Sigmoid colon (tissue), 7 donors: Measurements from ENCODE around the gene ZDHHC22. TPM values are rescaled to one million over a fixed set of nuclear protein-coding genes. Genes with fewer than 3 reads are reported as not detected.

Experiments used
- DNase-seq: peaks from one replicate; pipeline ENCODE4 v3.0.0-alpha.2; 2019
- H3K27ac ChIP-seq, 4 donors: fragments of 200-600 bp; sonication (generic); one replicate each; pipeline ENCODE4 v1.5.1; 2016 to 2019; ENCODE audit warnings: mild to moderate bottlenecking in 1 of 4
- H3K27me3 ChIP-seq, 3 donors: fragments of 200-600 bp; sonication (generic); one replicate each; pipeline ENCODE4 v1.5.1; 2019; ENCODE audit warnings: mild to moderate bottlenecking in 1 of 3
- H3K36me3 ChIP-seq, 4 donors: fragments of 200-600 bp; sonication (generic); one replicate each; pipeline ENCODE4 v1.5.1; 2016 to 2019
- H3K4me1 ChIP-seq, 4 donors: fragments of 200-600 bp; sonication (generic); one replicate each; pipeline ENCODE4 v1.5.1; 2017 to 2019
- H3K4me3 ChIP-seq, 4 donors: fragments of 200-600 bp; sonication (generic); one replicate each; pipeline ENCODE4 v1.5.1; 2017 to 2019; ENCODE audit warnings: mild to moderate bottlenecking in 2 of 4, moderate library complexity in 1 of 4
- H3K9me3 ChIP-seq, 4 donors: fragments of 200-600 bp in 3 of 4; sonication (generic) in 3 of 4; one replicate each; pipeline versions ENCODE4 v1.5.1 to v1.6.1; 2013 to 2019
- EP300 ChIP-seq, 4 donors: sonication (generic); formaldehyde crosslinking; IDR thresholded peaks; one replicate each; pipeline ENCODE4 v1.6.1; 2017; ENCODE audit warnings: antibody characterized with exemption in 4 of 4
- POLR2A ChIP-seq, 2 donors: fragments of 450-650 bp; IDR thresholded peaks; one replicate each; pipeline ENCODE4 v1.6.1; 2016; ENCODE audit warnings: antibody characterized with exemption in 2 of 2, mild to moderate bottlenecking in 2 of 2, moderate library complexity in 2 of 2
- POLR2AphosphoS5 ChIP-seq, 4 donors: sonication (generic); formaldehyde crosslinking; IDR thresholded peaks; one replicate each; pipeline ENCODE4 v1.6.1; 2017; ENCODE audit warnings: antibody characterized with exemption in 4 of 4
- WGBS, 2 donors: extraction: QIAGEN DNeasy Blood & Tissue Kit; methylation state at CpG; one replicate each; pipeline ENCODE4 v1.1.7; 2013; 5-methylcytosine and 5-hydroxymethylcytosine counted together
- intact Hi-C: fragments of 100-400 bp; cut with DNase I; formaldehyde crosslinking; loops from one replicate; pipeline ENCODE4 v1.15.1; 2023
- polyA plus RNA-seq, 3 donors: library from polyadenylated mRNA; stranded (reverse); fragments of 200-250 nt; gene quantifications; one replicate each; pipeline ENCODE4 v1.2.3, GENCODE V29; 2013
- total RNA-seq, 4 donors: library from RNA; depleted of rRNA; stranded (reverse); fragments of >200 nt; gene quantifications; one replicate each; pipeline ENCODE4 v1.1.0, GENCODE V29; 2016
- TF ChIP-seq, protein P1 (sequence below), 4 experiments: fragments of 450-650 bp in 3 of 4; fragments of 200-600 bp in 1 of 4; IDR thresholded peaks; one replicate each; pipeline ENCODE4 v1.5.1; 2016 to 2019; ENCODE audit warnings: antibody characterized with exemption in 4 of 4, mild to moderate bottlenecking in 3 of 4, moderate library complexity in 2 of 4
- donor health status: healthy with polysubstance abuse.
- donor health status: Bipolar disorder and iron deficiency.
- donor health status: healthy.

Gene ZDHHC22
- total and polyA plus RNA-seq, 7 donors, result 0.49 to 1.9 (median 0.95) TPM; not detected in 2

DNA sequence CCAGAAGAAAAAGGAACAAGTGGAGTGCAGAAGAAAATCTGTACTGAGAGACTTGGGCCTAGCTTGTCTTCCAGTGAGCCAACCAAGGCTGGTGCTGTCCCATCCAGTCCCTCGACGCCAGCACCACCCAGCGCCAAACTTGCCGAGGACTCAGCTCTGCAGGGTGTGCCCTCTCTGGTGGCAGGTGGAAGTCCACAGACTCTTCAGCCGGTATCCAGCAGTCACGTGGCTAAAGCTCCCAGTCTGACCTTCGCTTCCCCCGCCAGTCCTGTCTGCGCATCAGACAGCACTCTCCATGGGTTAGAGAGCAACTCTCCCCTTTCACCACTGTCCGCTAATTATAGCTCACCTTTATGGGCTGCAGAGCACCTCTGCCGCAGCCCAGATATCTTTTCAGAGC, 27.9 kb downstream of the ZDHHC22 start:
- no peak for TF ChIP-seq EP300 (IDR thresholded peaks at IDR 0.05)
- TF ChIP-seq POLR2A (IDR thresholded peaks at IDR 0.05), result no peak
- TF ChIP-seq, protein P1, sequence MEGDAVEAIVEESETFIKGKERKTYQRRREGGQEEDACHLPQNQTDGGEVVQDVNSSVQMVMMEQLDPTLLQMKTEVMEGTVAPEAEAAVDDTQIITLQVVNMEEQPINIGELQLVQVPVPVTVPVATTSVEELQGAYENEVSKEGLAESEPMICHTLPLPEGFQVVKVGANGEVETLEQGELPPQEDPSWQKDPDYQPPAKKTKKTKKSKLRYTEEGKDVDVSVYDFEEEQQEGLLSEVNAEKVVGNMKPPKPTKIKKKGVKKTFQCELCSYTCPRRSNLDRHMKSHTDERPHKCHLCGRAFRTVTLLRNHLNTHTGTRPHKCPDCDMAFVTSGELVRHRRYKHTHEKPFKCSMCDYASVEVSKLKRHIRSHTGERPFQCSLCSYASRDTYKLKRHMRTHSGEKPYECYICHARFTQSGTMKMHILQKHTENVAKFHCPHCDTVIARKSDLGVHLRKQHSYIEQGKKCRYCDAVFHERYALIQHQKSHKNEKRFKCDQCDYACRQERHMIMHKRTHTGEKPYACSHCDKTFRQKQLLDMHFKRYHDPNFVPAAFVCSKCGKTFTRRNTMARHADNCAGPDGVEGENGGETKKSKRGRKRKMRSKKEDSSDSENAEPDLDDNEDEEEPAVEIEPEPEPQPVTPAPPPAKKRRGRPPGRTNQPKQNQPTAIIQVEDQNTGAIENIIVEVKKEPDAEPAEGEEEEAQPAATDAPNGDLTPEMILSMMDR (IDR thresholded peaks at IDR 0.05), result no peak
- no peak for TF ChIP-seq POLR2AphosphoS5 (IDR thresholded peaks at IDR 0.05)
- Histone ChIP-seq H3K36me3 (peaks cover 16 to 89% (median 37%) of the 10 kb centered on the region in 4 donors), H3K27ac (peak overlapping the region in 1 of 4 donors; percentile 72), H3K9me3 (no peaks in the 10 kb centered on the region), H3K4me1 (peaks cover 0 to 39% (median 25%) of the 10 kb centered on the region in 4 donors), H3K27me3 (no peaks in the 10 kb centered on the region), H3K4me3 (no peak overlapping the region)
- 82 to 88% methylated on average over 11 of the region's 11 CpGs for WGBS, 2 donors
- intact Hi-C loops, result no loop called here
- no peak for DNase-seq

DNA sequence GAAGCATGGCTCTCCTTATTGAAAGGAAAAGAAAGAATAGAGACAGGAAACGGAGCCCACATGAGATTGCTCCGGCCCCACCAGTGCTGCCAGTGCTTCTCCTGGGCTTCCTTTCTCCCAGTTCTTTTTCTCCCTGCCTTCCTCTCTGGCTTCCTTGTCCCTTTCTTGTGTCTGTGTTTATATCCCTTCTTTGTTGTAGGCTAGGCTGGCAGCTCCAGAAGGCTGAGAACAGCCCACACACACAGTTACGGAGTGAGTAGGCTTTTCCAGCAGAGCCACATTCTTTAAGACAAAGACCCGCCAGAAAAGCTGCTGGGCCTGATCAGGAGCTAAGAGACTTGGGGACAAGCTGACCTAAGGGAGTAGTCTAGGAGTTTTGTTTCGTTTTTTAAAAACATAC, 30.6 kb downstream of the ZDHHC22 start:
- Histone ChIP-seq H3K4me1 (peaks cover 0 to 59% (median 44%) of the 10 kb centered on the region in 4 donors), H3K4me3 (peak overlapping the region in 1 of 4 donors; percentile 12), H3K9me3 (no peaks in the 10 kb centered on the region), H3K36me3 (peaks cover 16 to 90% (median 41%) of the 10 kb centered on the region in 4 donors), H3K27me3 (no peaks in the 10 kb centered on the region), H3K27ac (peak overlapping the region; percentile 54 to 79 (median 68))
- peak; percentile 70 for DNase-seq
- 77 to 79% methylated on average over 5 of the region's 5 CpGs for WGBS, 2 donors
- intact Hi-C loops, result no loop called here
- TF ChIP-seq, protein P1 (IDR thresholded peaks at IDR 0.05), result no peak
- TF ChIP-seq EP300 (IDR thresholded peaks at IDR 0.05) (peak in 1 of 4 donors; percentile 25), POLR2AphosphoS5 (IDR thresholded peaks at IDR 0.05) (peak; percentile 18 to 61 (median 52))

DNA sequence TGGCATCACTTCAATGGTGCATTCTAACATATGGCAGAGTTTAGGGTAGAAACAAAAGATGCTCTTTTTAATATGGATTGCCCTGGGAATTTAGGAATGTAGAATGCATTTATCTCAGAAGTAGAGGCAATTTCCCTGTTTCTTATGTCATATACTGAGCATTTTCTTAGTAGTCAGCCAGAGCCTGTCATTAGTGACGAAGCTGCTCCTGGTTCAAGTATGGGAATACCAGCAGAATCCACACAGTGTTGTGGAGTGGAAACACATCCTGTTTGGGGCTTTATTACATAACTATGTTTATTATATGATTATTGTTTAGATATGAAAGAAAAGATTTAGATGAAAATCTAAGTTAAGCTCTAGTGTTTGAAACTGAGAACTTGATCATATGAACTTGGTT, 31.3 kb downstream of the ZDHHC22 start:
- no peak for DNase-seq
- WGBS, 2 donors, result 92 to 96% methylated on average over 1 of the region's 1 CpG
- peaks cover 16 to 86% (median 39%) of the 10 kb centered on the region in 4 donors for H3K36me3 ChIP-seq
- intact Hi-C loops, result no loop called here
- H3K27ac ChIP-seq, result peak overlapping the region; percentile 54 to 79 (median 68)
- H3K4me3 ChIP-seq, result no peak overlapping the region
- TF ChIP-seq, protein P1 (IDR thresholded peaks at IDR 0.05), result no peak
- TF ChIP-seq POLR2AphosphoS5 (IDR thresholded peaks at IDR 0.05), result no peak
- TF ChIP-seq POLR2A (IDR thresholded peaks at IDR 0.05), result no peak
- no peak for TF ChIP-seq EP300 (IDR thresholded peaks at IDR 0.05)
- H3K4me1 ChIP-seq, result peaks cover 0 to 66% (median 52%) of the 10 kb centered on the region in 4 donors
- H3K9me3 ChIP-seq, result no peaks in the 10 kb centered on the region
- no peaks in the 10 kb centered on the region for H3K27me3 ChIP-seq

DNA sequence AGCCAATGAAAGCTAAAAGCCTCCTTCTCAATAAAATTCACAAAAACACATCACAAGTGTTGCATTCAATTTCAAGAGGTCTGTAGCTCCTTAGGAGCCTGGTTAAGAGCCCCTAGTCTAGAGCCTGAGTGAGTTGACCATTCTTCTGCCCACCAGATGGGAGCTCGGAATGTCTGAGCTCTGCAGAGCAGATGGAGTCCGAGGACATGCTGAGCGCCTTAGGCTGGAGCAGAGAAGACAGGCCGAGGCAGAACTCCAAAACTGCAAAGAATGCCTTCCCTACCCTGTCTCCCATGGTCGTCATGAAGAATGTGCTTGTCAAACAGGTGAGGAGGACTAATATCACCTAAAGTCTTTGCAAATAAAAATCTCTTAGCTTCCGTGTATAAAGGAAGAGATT, 31.9 kb downstream of the ZDHHC22 start:
- intact Hi-C loops, result no loop called here
- 69 to 83% methylated on average over 6 of the region's 6 CpGs for WGBS, 2 donors
- Histone ChIP-seq H3K36me3 (peaks cover 13 to 80% (median 34%) of the 10 kb centered on the region in 4 donors), H3K27ac (peak overlapping the region; percentile 54 to 79 (median 68)), H3K4me1 (peaks cover 0 to 72% (median 58%) of the 10 kb centered on the region in 4 donors), H3K4me3 (no peak overlapping the region), H3K27me3 (no peaks in the 10 kb centered on the region), H3K9me3 (no peaks in the 10 kb centered on the region)
- no peak for DNase-seq
- TF ChIP-seq POLR2AphosphoS5 (IDR thresholded peaks at IDR 0.05) (no peak), EP300 (IDR thresholded peaks at IDR 0.05) (no peak), POLR2A (IDR thresholded peaks at IDR 0.05) (no peak)
- TF ChIP-seq, protein P1 (IDR thresholded peaks at IDR 0.05), result no peak

DNA sequence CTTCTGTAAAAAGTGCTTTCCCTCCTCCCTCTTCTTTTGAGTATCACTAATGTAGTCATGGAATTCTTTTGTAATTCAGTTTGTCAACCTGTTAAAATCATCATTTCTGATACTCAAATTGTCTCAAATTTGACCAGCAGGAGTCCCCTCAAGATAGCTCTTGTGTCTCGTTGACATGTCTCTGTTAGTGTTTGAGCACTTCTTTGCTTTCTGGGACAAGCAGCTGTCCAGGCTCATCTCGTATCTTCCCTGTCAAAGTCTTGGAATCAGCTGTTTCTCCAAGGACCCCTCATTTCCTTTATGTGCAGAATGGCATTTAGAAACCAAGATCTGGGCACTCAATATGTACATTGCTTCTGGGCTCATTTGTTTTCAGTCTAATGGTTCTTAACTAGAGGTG, 32.8 kb downstream of the ZDHHC22 start:
- intact Hi-C loops, result no loop called here
- peaks cover 4 to 70% (median 25%) of the 10 kb centered on the region in 4 donors for H3K36me3 ChIP-seq
- H3K4me3 ChIP-seq, result no peak overlapping the region
- H3K27me3 ChIP-seq, result no peaks in the 10 kb centered on the region
- no peaks in the 10 kb centered on the region for H3K9me3 ChIP-seq
- WGBS, 2 donors, result 86 to 89% methylated on average over 2 of the region's 2 CpGs
- TF ChIP-seq POLR2A (IDR thresholded peaks at IDR 0.05), result no peak
- no peak for TF ChIP-seq EP300 (IDR thresholded peaks at IDR 0.05)
- TF ChIP-seq, protein P1 (IDR thresholded peaks at IDR 0.05), result no peak
- no peak for TF ChIP-seq POLR2AphosphoS5 (IDR thresholded peaks at IDR 0.05)
- peaks cover 0 to 81% (median 67%) of the 10 kb centered on the region in 4 donors for H3K4me1 ChIP-seq
- peak overlapping the region in 3 of 4 donors; percentile 2 to 23 (median 20) for H3K27ac ChIP-seq
- no peak for DNase-seq
